Measurements from ENCODE around the gene ITPRID2.
"Not testable (repeated sequence)": the region's sequence is repeated elsewhere in the genome, so short reads cannot be mapped to it uniquely, and the experiment has no call there.

The ITPRID2 gene

GRCh38 chr2:181961167-181961566 lies 69.6 kb downstream of the ITPRID2 start:
- not testable (repeated sequence) for DNase-seq (ENCODE audit: low read depth)

- no peak for DNase-seq (ENCODE audit: low read depth)
Measured at GRCh38 chr2:181962142-181962541, 70.6 kb downstream of the ITPRID2 start.

DNA sequence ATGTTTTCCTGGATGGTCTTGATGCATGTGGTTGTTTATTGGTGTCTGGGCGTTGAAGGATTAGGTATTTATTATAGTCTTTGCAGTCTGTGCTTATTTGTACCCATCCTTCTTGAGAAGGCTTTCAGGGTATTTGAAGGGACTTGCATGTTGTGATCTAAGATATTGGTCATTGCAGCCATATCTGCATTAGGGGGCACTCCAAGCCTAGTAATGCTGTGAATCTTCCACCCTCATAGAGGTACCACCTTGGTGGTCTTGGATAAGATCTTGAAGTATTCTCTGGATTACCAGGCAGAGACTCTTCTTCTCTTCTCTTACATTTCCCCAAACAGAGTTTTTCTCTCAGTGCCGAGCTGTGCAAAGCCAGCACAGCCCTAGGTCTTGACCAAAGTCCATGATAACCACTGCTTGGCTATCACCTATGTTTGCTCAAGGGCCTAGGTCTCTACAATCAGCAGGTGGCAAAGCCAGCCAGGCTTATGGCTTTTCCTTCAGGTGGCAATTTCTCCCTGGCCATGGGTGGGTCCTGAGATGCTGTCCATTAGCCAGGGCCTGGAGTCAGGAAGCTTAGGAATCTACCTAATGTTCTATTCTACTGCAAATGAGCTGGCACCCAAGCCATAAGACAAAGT lies 78.7 kb downstream of the ITPRID2 start:
- no peak for DNase-seq (ENCODE audit: low read depth)

DNA sequence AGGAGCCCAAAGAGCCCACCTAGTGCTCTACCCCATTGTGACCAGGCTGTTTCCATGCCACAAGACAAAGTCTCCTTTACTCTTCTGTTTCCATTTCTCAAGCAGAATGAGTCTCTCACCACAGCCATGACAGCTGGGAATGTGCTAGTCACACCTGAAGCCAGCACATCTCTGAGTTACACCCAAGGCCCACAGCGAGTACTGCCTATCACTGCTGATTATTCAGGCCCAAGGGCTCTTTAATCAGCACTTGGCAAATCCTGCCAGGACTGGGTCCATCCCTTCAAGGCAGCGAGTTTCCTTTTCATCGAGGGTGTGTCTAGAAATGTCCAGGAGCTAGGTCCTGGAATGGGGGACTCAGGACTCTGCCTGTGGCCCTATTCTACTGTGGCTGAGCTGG lies 79.5 kb downstream of the ITPRID2 start:
- DNase-seq (ENCODE audit: low read depth) = no peak

GRCh38 chr2:181972431-181973170 lies 81.1 kb downstream of the ITPRID2 start:
- no peak for DNase-seq (ENCODE audit: low read depth)

- no peak for DNase-seq (ENCODE audit: low read depth)
Measured at GRCh38 chr2:181973171-181973783, 81.7 kb downstream of the ITPRID2 start.

DNA sequence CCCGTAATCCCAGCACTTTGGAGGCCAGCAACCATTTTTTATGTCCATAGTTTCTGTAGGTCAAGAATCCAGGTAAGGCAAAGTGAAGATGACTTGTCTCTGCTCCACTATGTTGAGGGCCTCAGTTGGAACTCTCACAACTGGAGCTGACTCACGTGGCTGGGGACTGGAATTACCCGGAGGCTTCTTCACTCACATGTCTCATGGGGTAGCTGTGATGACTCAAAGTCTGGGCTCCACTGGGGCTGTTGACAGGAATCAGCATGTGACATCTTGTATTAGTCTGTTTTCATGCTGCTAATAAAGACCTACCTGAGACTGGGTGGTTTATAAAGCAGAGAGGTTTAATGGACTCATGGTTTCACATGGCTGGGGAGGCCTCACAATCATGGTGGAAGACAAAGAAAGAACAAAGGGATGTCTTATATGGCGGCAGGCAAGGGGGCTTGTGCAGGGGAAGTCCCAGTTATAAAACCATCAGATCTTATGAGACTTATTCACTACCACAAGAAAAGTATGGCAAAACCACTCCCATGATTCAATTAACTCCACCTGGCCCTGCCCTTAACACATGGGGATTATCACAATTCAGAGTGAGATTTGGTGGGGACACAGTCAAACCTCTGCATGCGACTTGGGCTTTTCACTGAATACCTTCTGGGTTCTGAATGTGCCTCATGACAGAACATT lies 86.3 kb downstream of the ITPRID2 start:
- DNase-seq (ENCODE audit: low read depth) = no peak

DNA sequence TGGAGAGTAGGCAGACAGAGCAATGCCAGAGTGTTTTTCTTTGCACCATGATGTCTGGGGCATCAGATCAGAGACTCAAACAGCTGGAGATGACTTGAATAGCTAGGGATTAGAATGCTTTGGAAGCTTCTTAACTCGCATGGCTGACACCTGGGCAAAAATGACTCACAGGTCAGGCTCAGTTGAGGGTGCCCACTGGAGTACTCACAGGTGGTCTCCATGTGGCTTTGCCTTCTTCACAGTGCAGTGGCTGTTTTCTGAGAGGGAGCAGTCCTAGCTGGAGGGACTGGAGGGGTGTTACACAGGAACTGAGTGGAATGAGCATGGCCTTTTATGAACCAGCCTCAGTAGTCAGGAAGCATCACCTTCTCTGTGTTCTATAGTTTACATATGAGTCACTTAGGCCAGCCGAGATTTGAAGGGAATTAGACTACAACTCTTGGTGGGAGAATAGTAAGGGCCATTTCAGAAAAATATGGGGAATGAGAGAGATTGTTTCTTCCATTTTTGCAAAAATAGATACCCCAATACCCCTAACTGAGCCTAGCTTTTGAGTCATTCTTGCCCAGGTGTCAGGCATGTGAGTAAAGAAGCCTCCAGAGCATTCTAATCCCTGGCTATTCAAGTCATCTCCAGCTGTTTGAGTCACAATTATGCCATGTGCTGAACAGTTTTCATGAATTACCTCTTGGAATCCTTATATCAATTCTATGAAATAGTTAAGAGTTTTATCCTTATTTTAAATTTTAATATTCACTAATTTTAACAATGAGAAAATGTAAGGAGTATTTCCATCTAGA lies 87.0 kb downstream of the ITPRID2 start:
- no peak for DNase-seq (ENCODE audit: low read depth)

Data from stromal cell of bone marrow (primary cell).